Esophagus muscularis mucosa (tissue), 4 donors: ENCODE data around the gene SOSTDC1.

Experiments
- CTCF ChIP-seq, 3 experiments: fragments of 200-600 bp in 2 of 3; fragments of 450-650 bp in 1 of 3; sonication (generic) in 2 of 3; IDR thresholded peaks; one replicate each; pipeline ENCODE4 v1.5.1; 2017 to 2019; ENCODE audit warnings: antibody characterized with exemption in 3 of 3, mild to moderate bottlenecking in 2 of 3, moderate library complexity in 1 of 3
- EP300 ChIP-seq: sonication (generic); formaldehyde crosslinking; IDR thresholded peaks from one replicate; pipeline ENCODE4 v1.6.1; 2017; ENCODE audit warnings: antibody characterized with exemption
- POLR2A ChIP-seq: fragments of 450-650 bp; IDR thresholded peaks from one replicate; pipeline ENCODE4 v1.6.1; 2017; ENCODE audit warnings: antibody characterized with exemption, moderate library complexity, mild to moderate bottlenecking, low read depth
- POLR2AphosphoS5 ChIP-seq, 2 donors: sonication (generic); formaldehyde crosslinking; IDR thresholded peaks; one replicate each; pipeline ENCODE4 v1.6.1; 2017; ENCODE audit warnings: antibody characterized with exemption in 2 of 2

- no peak for TF ChIP-seq CTCF (IDR thresholded peaks at IDR 0.05)
- TF ChIP-seq POLR2A, result no peak
- no peak for TF ChIP-seq EP300
- no peak for TF ChIP-seq POLR2AphosphoS5 (IDR thresholded peaks at IDR 0.05)
These were observed 1.4 kb downstream of the SOSTDC1 start for GRCh38 chr7:16463949-16464715.
